Measurements from ENCODE around the gene RPL37.
"Not testable (repeated sequence)": the region's sequence is repeated elsewhere in the genome, so short reads cannot be mapped to it uniquely, and the experiment has no call there.

RPL37 gene

GRCh38 chr5:40834849-40835787, at the start of gene RPL37:
TSS of gene RPL37 (minus strand) at chr5:40835222. CDS start at chr5:40835185, 37 bp downstream.
- peak; percentile 96 for DNase-seq

DNA sequence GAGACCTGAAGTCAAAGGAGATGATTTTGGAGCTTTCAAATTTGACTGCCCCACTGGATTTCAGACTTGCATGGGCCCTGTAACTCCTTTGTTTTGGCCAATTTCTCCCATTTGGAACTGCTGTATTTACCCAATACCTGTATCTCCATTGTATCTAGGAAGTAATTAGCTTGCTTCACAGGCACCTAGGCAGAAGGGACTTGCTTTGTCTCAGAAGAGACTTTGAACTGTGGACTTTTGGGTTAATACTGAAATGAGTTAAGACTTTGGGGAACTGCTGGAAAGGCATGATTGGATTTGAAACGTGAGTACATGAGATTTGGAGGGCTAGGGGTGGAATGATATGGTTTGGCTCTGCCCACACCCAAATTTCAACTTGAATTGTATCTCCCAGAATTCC, 48.0 kb upstream of the RPL37 start:
- not testable (repeated sequence) for DNase-seq

- no peak for DNase-seq
Observed at GRCh38 chr5:40882291-40882690, 47.3 kb upstream of the RPL37 start.

DNA sequence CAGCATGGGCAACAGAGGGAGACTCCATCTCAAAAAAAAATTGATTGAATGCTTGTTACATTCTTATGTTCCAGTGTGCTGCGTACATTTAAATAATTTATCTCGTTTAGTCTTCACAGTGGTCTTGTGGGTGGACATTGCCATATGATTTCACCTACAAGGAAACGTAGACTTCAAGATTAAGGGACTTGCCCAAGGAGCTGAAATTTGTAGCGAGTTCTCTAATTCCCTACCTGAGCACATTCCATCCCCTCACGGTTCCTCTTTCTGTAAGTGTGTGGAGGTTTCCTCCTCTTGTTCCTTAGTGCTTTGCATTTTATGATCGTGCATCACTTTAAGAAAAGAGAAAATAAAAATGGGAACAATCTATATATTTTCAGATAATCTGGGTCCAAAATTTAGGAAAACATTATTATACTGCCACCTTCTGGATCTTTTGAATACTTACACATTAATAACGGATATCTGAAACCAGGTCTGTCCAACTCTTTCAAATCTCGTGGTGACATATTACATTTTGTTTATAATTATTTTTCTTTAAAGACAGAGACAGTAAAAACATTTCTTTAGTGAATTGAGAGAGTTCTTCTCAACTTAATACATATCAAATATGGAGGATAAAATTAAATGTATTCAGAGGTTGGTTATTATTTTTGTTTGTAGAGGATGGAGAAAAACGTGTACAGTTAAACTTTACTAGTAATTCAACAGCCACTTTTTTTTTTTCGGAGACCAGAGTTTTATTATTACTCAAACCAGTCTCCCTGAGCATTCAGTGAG, 44.3 kb upstream of the RPL37 start:
- DNase-seq = no peak

DNA sequence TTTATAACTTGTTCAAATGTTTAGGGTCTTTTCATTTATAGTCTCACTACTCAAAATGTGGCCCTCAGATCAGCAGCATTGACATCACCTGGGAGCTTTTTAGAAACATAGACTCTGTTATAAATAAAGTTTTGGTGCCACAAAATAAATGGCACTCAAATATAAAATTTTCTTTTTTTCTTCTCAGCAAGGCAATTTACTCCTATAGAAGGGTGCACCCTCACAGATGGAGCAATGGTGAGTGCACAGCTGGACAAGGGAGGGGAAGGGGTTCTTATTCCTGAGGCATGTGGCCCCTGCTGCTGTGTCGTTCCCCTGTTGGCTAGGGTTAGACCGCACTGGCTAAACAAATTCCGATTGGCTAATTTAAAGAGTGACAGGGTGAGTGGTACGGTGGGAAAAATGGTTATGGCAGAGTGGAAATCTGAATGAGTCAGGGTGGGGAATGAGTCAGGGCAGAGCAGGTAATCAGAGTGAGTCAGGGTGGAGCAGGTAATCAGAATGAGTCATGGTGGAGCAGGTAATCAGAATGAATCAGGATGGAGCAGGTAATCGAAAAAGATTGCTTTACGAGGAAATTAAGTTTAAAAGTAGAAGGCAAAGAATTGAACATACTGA, 42.5 kb upstream of the RPL37 start:
- no peak for DNase-seq

- DNase-seq = no peak
Observed at GRCh38 chr5:40875958-40876357, 40.9 kb upstream of the RPL37 start.

DNA sequence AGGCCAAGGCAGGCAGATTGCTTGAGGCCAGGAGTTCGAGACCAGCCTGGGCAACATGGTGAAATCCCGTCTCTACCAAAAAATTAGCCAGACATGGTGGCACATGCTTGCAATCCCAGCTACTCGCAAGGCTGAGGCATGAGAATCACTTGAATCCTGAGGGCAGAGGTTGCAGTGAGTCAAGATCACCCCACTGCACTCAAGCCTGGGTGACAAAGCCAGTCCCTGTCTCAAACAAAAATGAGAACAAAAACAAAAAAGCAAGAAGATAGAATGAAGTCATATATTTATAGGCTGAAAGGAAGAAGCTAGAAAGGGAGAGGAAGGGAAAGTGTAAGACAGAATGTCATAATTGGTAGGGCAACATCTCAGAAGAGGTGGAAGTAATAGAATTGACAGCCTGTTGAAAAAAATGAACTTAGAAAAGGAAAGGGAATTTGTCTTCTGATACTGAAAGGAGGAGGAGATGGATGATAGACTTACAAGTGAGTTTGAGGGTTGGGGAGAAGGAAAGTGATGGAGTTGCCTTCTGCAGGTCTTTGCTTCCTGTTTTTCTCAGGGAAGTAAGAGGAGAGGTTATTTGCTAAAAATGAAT, 38.4 kb upstream of the RPL37 start:
- DNase-seq = no peak

DNA sequence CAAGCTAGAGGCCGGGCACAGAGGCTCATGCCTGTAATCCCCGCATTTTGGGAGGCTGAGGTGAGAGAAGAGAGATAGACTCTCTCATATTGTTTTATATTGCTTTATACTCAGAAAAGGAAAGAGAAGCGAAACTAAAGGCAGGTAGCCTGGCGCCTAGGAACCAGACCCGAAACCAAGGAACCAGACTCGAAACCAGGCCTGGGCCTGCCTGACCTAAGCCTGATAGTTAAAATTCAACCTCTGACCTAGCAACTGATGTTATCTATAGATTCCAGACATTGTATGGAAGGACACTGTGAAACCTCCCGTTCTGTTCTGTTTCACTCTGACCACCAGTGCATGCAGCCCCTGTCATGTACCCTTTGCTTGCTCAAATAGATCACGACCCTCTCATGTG, 37.2 kb upstream of the RPL37 start:
- not testable (repeated sequence) for DNase-seq

- DNase-seq = no peak
Observed at GRCh38 chr5:40871177-40871576, 36.2 kb upstream of the RPL37 start.

DNA sequence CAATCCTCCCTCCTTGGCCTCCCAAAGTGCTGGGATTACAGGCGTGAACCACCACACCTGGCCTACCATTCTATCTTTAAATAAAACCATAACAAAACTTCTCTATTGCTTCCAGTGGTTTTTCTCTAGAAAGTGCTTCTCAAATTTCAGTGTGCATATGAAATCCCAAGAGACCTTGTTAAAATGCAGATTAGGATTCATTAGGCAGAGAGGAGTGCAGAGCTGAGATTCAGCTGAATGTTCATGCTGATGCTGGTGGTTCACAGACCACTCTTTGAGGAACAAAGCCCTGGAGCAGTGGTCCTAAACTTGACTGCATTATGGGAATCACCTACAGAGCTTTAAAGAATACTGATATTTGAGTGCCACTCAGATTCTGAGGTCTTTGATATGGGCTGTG, 34.4 kb upstream of the RPL37 start:
- DNase-seq = no peak

DNA sequence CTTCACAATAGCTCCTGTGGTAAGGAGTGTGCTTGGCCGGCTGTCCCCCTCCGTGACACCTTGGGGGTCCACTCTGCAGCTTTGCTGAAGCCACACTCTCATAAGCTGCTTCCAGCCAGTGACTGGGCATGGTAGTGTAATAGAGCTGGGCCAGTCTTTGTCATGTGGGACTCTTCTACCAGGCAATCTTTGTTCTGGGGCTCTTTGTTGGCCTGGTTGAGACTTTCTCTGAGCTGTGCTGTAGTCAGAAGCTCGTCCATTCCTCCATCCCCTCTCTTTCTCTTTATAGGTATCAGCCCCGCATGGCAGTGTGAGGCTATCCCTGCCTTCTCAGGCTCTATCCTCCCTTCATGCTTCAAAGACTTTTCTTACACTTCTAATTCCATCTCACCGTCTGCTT, 31.8 kb upstream of the RPL37 start:
- DNase-seq = no peak

DNA sequence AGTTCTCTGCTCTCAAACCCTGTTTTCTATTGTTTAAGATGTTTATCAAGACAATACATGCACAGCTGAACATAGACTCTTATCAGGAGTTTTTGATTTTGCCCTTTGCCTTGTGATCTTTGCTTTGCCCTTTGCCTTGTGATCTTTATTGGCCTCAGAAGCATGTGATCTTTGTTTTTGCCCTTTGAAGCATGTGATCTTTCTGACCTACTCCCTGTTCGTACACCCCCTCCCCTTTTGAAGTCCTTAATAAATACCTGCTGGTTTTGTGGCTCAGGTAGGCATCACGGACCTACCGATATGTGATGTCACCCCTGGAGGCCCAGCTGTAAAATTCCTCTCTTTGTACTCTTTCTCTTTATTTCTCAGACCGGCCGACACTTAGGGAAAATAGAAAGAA, 30.0 kb upstream of the RPL37 start:
- not testable (repeated sequence) for DNase-seq

DNA sequence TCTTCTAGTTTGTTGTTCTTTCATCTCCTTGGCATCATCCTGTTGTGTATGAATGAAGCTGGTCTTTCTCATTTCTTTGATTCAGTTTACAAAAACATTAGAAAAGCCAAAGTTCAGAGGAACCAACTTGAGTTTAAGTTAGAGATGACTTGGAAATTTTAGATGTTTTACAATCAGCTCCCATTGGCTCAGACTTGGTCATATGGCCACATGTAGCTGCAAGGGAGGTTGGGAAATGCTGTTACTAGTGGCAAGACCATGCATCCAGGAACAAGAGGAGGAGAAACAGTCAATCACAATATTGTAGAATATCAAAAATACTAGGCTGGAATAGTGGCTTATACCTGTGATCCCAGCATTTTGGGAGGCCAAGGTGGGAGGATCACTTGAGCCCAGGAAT, 25.7 kb upstream of the RPL37 start:
- DNase-seq = no peak

DNA sequence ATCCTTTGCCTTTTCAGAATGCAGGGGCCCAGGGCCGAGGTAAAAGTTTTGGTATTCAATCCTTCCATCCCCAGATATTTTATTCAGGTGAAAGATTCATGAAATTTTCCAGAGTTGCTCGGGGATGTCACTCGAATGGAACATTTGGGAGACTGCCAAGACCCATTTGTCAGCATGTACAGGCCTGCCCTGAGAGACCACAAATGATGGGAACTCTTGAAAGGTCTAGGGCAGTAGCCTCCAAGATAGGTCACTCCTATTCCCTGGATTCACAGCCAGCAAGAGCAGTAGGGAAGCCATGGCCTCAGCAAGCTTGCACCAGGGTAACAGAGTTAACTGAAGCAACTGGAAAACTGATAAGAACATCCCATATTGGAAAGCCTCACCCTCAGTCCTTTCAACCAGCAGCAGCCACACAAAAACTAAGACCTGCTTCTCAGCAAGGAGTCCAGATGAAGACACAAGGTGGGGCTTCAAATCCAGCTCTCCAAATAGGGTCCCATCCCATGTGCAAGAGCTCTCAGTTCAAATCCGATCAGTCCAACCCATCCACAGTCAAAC, 18.7 kb upstream of the RPL37 start:
- no peak for DNase-seq

GRCh38 chr5:40847525-40847924, 12.5 kb upstream of the RPL37 start:
- DNase-seq = no peak

- DNase-seq = no peak
Observed at GRCh38 chr5:40846371-40846770, 11.3 kb upstream of the RPL37 start.

- no peak for DNase-seq
Observed at GRCh38 chr5:40844565-40844964, 9.5 kb upstream of the RPL37 start.

- DNase-seq = no peak
Observed at GRCh38 chr5:40842351-40842750, 7.3 kb upstream of the RPL37 start.

DNA sequence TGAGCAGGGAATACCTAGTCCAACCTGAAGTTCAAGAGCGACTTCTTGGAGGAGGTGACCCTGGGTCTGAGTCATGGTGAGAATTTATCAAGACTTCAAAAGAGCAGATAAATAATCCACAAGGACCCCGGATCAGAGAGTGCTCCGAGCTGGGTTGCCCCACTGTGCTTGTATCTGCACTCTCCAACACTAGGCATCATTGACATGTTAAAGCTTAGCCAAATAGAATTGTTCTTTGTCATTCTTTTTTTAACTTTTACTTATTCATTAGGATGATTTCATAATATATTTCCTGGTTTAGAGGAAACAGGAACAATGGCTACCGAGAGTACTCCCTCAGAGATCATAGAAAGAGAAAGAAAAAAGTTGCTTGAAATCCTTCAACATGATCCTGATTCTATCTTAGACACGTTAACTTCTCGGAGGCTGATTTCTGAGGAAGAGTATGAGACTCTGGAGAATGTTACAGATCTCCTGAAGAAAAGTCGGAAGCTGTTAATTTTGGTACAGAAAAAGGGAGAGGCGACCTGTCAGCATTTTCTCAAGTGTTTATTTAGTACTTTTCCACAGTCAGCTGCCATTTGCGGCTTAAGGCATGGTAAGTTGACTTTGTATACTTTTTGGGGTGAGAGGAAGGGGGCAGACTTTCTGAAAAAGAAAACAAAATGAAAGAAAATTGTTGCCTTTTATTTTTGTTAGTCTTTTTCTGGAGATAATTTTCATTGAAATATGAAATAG, 6.2 kb upstream of the RPL37 start, which contains the start of gene CARD6:
Gene CARD6 (plus strand): TSS at position 300 of the 738 bp plus-strand sequence. CDS start 16 bp downstream, at position 316.
- DNase-seq = no peak

DNA sequence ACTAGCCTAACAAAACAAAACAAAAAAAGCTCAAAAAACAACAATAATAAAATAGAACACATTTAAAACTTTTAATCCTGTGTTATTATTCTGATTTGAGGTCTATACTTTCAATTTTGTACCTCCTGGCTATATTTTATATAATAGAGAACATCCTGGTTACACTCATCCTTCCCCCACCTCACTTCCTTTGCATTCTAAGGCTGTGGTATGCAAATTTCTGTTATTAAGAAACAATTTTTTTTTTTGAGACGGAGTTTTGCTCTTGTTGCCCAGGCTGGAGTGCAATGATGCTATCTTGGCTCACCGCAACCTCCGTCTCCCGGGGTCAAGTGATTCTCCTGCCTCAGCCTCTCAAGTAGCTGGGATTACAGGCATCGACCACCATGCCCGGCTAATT, 3.1 kb upstream of the RPL37 start:
- DNase-seq = no peak

DNA sequence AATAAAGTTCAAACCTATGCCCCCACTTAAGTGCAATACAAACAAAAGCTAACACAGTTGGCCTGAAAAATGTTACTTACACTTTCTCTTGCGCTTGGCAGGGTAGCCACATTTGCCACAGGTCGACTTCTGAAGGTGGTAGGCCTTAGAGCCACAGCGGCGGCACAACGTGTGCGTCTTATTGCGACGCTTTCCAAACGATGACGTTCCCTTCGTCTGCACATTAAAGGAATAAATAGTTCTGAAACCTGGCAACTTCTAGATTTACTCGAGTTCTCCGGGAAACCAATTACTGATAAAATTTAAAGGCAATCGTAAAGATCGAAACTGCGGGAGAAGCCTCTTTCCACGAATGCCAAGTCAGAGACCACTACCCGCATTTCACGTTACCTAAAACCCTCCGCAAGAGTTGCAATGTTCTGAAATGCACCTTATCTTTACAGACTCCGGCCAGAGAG, 602 bp downstream of the RPL37 start:
- no peak for DNase-seq

- DNase-seq = no peak
Observed at GRCh38 chr5:40833712-40834229, 1.3 kb downstream of the RPL37 start.

Measured in NCI-H510A (cell line).